CD4-positive, alpha-beta memory T cell (primary cell): ENCODE results near the gene FCER2. TPM values are rescaled to one million over a fixed set of nuclear protein-coding genes. Genes with fewer than 3 reads are reported as not detected.

Experiments used
- CTCF ChIA-PET: fragments of 350-600 bp; sonication (Branson Sonifier 250); formaldehyde crosslinking; loops from one replicate; lab custom pipeline; 2021; ENCODE audit warnings: inconsistent platforms; ENCODE audit not compliant: partially characterized antibody; lab: Charles Lee
- POLR2A ChIA-PET: fragments of 350-600 bp; sonication (Branson Sonifier 250); formaldehyde crosslinking; loops from one replicate; lab custom pipeline; 2021; ENCODE audit not compliant: partially characterized antibody; lab: Charles Lee
- DNase-seq, 5 donors: peaks; one replicate each; pipeline versions ENCODE4 v3.0.0 to v3.0.0-alpha.2; 2020 to 2022; ENCODE audit warnings: mixed read lengths in 1 of 5
- H3K27ac ChIP-seq: one replicate; pipeline ENCODE4 v1.7.0; 2013; ENCODE audit warnings: low read depth, low read length
- H3K27me3 ChIP-seq: 2 replicates; pipeline ENCODE4 v1.7.0; 2013; ENCODE audit warnings: mild to moderate bottlenecking, low read length, moderate library complexity; ENCODE audit not compliant: insufficient read depth
- H3K36me3 ChIP-seq: 2 replicates; pipeline ENCODE4 v1.7.0; 2013; ENCODE audit warnings: mild to moderate bottlenecking, low read length, moderate library complexity; ENCODE audit not compliant: insufficient read depth
- H3K4me1 ChIP-seq: 2 replicates; pipeline ENCODE4 v1.7.0; 2013; ENCODE audit warnings: mild to moderate bottlenecking, low read length, moderate library complexity; ENCODE audit not compliant: insufficient read depth
- H3K4me3 ChIP-seq, 2 donors: one replicate each; pipeline ENCODE4 v1.7.0; 2013; ENCODE audit warnings: low read length in 2 of 2, mild to moderate bottlenecking in 1 of 2
- H3K9me3 ChIP-seq, 2 donors: one replicate each; pipeline ENCODE4 v1.7.0; 2013; ENCODE audit warnings: low read length in 2 of 2, control low read depth in 1 of 2; ENCODE audit not compliant: control insufficient read depth in 1 of 2
- H3K27ac Mint-ChIP-seq, 7 donors: one replicate each; pipeline ENCODE4 v1.8.0; 2020 to 2021; ENCODE audit warnings: mixed read lengths in 7 of 7, mild to moderate bottlenecking in 6 of 7, inconsistent platforms in 3 of 7, moderate library complexity in 3 of 7
- H3K27me3 Mint-ChIP-seq, 2 donors: one replicate each; pipeline ENCODE4 v1.8.0; 2020 to 2021; ENCODE audit warnings: mixed read lengths in 2 of 2
- H3K36me3 Mint-ChIP-seq, 2 donors: one replicate each; pipeline ENCODE4 v1.8.0; 2020 to 2021; ENCODE audit warnings: mixed read lengths in 2 of 2, inconsistent platforms in 1 of 2, mild to moderate bottlenecking in 1 of 2
- H3K4me1 Mint-ChIP-seq, 4 donors: one replicate each; pipeline ENCODE4 v1.8.0; 2020 to 2021; ENCODE audit warnings: mixed read lengths in 4 of 4, mild to moderate bottlenecking in 1 of 4
- H3K4me3 Mint-ChIP-seq, 8 donors: one replicate each; pipeline ENCODE4 v1.8.0; 2020 to 2021; ENCODE audit warnings: mixed read lengths in 8 of 8, mild to moderate bottlenecking in 7 of 8, moderate library complexity in 6 of 8, inconsistent platforms in 3 of 8
- H3K9me3 Mint-ChIP-seq, 8 donors: one replicate each; pipeline ENCODE4 v1.8.0; 2020 to 2021; ENCODE audit warnings: mixed read lengths in 8 of 8, mild to moderate bottlenecking in 5 of 8, inconsistent platforms in 3 of 8, moderate library complexity in 1 of 8
- intact Hi-C: fragments of 100-400 bp; cut with micrococcal nuclease; formaldehyde crosslinking; loops from one replicate; pipeline ENCODE4 v1.15.1; 2023
- polyA plus RNA-seq, 2 donors: library from polyadenylated mRNA; unstranded; fragments of 300-500 nt; fragmentation: Illumina TruSeq; gene quantifications; one replicate each; pipeline ENCODE4 v1.2.3, GENCODE V29; 2021
- total RNA-seq, 2 experiments: library from RNA; stranded (reverse); gene quantifications; one replicate each; pipeline ENCODE4 v1.2.3, GENCODE V29; 2021

Gene FCER2
- total and polyA plus RNA-seq, 4 experiments from 2014 or later = 0.93 TPM; not detected in 3

GRCh38 chr19:7706188-7706954 lies 4.4 kb upstream of the FCER2 start:
- Histone ChIP-seq H3K9me3 (no peaks in the 10 kb centered on the region), H3K36me3 (no peaks in the 10 kb centered on the region), H3K27me3 (no peaks in the 10 kb centered on the region), H3K27ac (peak overlapping the region; percentile 72), H3K4me1 (peaks cover 38% of the 10 kb centered on the region), H3K4me3 (peak overlapping the region; percentile 30 to 45)
- H3K9me3 Mint-ChIP-seq = no peaks in the 10 kb centered on the region
- H3K27ac Mint-ChIP-seq = peak overlapping the region; percentile 87 to 98 (median 98)
- POLR2A ChIA-PET = interaction anchor here (0.6 to 3.0 kb wide), 10 partner anchors 9 to 869 kb away, joined by 3 to 29 read pairs (median 3); partner anchors contain the start of genes ARHGEF18, PET100, TRAPPC5 and XAB2
- H3K4me3 Mint-ChIP-seq = peak overlapping the region in 7 of 8 donors; percentile 76 to 90 (median 84)
- CTCF ChIA-PET = interaction anchor here (0.7 to 3.1 kb wide), 4 partner anchors 26 to 95 kb away, joined by 3 to 15 read pairs (median 8); partner anchors contain the start of gene TRAPPC5
- H3K4me1 Mint-ChIP-seq = peaks cover 19 to 51% (median 33%) of the 10 kb centered on the region in 4 donors
- H3K27me3 Mint-ChIP-seq = no peaks in the 10 kb centered on the region
- DNase-seq = no peak
- no peaks in the 10 kb centered on the region for H3K36me3 Mint-ChIP-seq
- intact Hi-C loops = loop anchor here (10.0 kb wide), 1 partner anchor 48 kb away; no protein-coding TSS in a partner anchor

GRCh38 chr19:7705387-7706187 lies 3.7 kb upstream of the FCER2 start:
- H3K9me3 Mint-ChIP-seq = no peaks in the 10 kb centered on the region
- peak overlapping the region; percentile 87 to 98 (median 98) for H3K27ac Mint-ChIP-seq
- peaks cover 38% of the 10 kb centered on the region for H3K4me1 ChIP-seq
- no peaks in the 10 kb centered on the region for H3K36me3 ChIP-seq
- H3K27ac ChIP-seq = peak overlapping the region; percentile 72
- peak overlapping the region; percentile 30 to 45 for H3K4me3 ChIP-seq
- H3K36me3 Mint-ChIP-seq = no peaks in the 10 kb centered on the region
- peaks cover 19 to 51% (median 33%) of the 10 kb centered on the region in 4 donors for H3K4me1 Mint-ChIP-seq
- POLR2A ChIA-PET = interaction anchor here (0.9 to 3.0 kb wide), 10 partner anchors 9 to 356 kb away, joined by 3 to 29 read pairs (median 3); partner anchors contain the start of genes ARHGEF18 and TRAPPC5
- no peaks in the 10 kb centered on the region for H3K27me3 ChIP-seq
- CTCF ChIA-PET = interaction anchor here (0.7 to 1.9 kb wide), 3 partner anchors 25 to 96 kb away, joined by 3 to 15 read pairs (median 4); partner anchors contain the start of gene TRAPPC5
- intact Hi-C loops = loop anchor here (2.0 to 10.0 kb wide), 2 partner anchors 25 to 49 kb away; partner anchors contain the start of gene TRAPPC5
- peak; percentile 73 to 83 (median 76) for DNase-seq
- peak overlapping the region; percentile 76 to 90 (median 84) for H3K4me3 Mint-ChIP-seq
- H3K9me3 ChIP-seq = no peaks in the 10 kb centered on the region
- H3K27me3 Mint-ChIP-seq = no peaks in the 10 kb centered on the region

GRCh38 chr19:7704280-7705060 lies 2.5 kb upstream of the FCER2 start:
- Mint-ChIP-seq H3K9me3 (no peaks in the 10 kb centered on the region), H3K36me3 (no peaks in the 10 kb centered on the region), H3K27me3 (no peaks in the 10 kb centered on the region), H3K4me3 (peak overlapping the region in 2 of 8 donors; percentile 39 to 45), H3K4me1 (peaks cover 20 to 54% (median 33%) of the 10 kb centered on the region in 4 donors), H3K27ac (peak overlapping the region in 6 of 7 donors; percentile 55 to 96 (median 78))
- Histone ChIP-seq H3K36me3 (no peaks in the 10 kb centered on the region), H3K27me3 (no peaks in the 10 kb centered on the region), H3K4me3 (no peak overlapping the region), H3K4me1 (peaks cover 38% of the 10 kb centered on the region), H3K9me3 (no peaks in the 10 kb centered on the region), H3K27ac (no peak overlapping the region)
- no peak for DNase-seq
- POLR2A ChIA-PET = interaction anchor here (1.1 to 3.0 kb wide), 2 partner anchors 8 to 24 kb away, joined by 4 to 29 read pairs; partner anchors contain the start of gene TRAPPC5
- CTCF ChIA-PET = interaction anchor here (1.3 kb wide), 1 partner anchor 24 kb away, joined by 15 read pairs; the partner anchor contains the start of gene TRAPPC5
- intact Hi-C loops = loop anchor here (2.0 to 10.0 kb wide), 2 partner anchors 24 to 50 kb away; partner anchors contain the start of gene TRAPPC5

- Mint-ChIP-seq H3K36me3 (no peaks in the 10 kb centered on the region), H3K27ac (peak overlapping the region in 5 of 7 donors; percentile 7 to 84 (median 66)), H3K4me1 (peaks cover 19 to 50% (median 34%) of the 10 kb centered on the region in 4 donors), H3K9me3 (no peaks in the 10 kb centered on the region), H3K27me3 (peaks cover 0 to 3% of the 10 kb centered on the region in 2 donors), H3K4me3 (peak overlapping the region in 1 of 8 donors; percentile 17)
- POLR2A ChIA-PET = no interaction called here
- no peak for DNase-seq
- Histone ChIP-seq H3K27me3 (no peaks in the 10 kb centered on the region), H3K27ac (no peak overlapping the region), H3K4me3 (no peak overlapping the region), H3K36me3 (no peaks in the 10 kb centered on the region), H3K9me3 (no peaks in the 10 kb centered on the region), H3K4me1 (peaks cover 38% of the 10 kb centered on the region)
- CTCF ChIA-PET = interaction anchor here (0.9 kb wide), 2 partner anchors 17 to 22 kb away, joined by 3 to 5 read pairs; partner anchors contain the start of gene TRAPPC5
- intact Hi-C loops = loop anchor here (10.0 kb wide), 1 partner anchor 51 kb away; no protein-coding TSS in a partner anchor
These were observed 1.4 kb upstream of the FCER2 start for GRCh38 chr19:7703332-7703731.

GRCh38 chr19:7701049-7701653 lies 780 bp downstream of the FCER2 start:
- ChIA-PET CTCF (interaction anchor here (0.7 kb wide), 1 partner anchor 20 kb away, joined by 3 read pairs; the partner anchor contains the start of gene TRAPPC5), POLR2A (interaction anchor here (1.2 kb wide), 1 partner anchor 21 kb away, joined by 4 read pairs; the partner anchor contains the start of gene TRAPPC5)
- H3K4me1 Mint-ChIP-seq = peaks cover 10 to 35% (median 26%) of the 10 kb centered on the region in 4 donors
- no peaks in the 10 kb centered on the region for H3K9me3 Mint-ChIP-seq
- Histone ChIP-seq H3K36me3 (no peaks in the 10 kb centered on the region), H3K4me3 (no peak overlapping the region), H3K27me3 (no peaks in the 10 kb centered on the region), H3K27ac (no peak overlapping the region), H3K9me3 (no peaks in the 10 kb centered on the region), H3K4me1 (peaks cover 20% of the 10 kb centered on the region)
- H3K36me3 Mint-ChIP-seq = no peaks in the 10 kb centered on the region
- peaks cover 2 to 10% of the 10 kb centered on the region in 2 donors for H3K27me3 Mint-ChIP-seq
- no peak for DNase-seq
- no peak overlapping the region for H3K4me3 Mint-ChIP-seq
- intact Hi-C loops = loop anchor here (10.0 kb wide), 1 partner anchor 54 kb away; no protein-coding TSS in a partner anchor
- no peak overlapping the region for H3K27ac Mint-ChIP-seq
